HepG2 (cell line): ENCODE measurements around the gene PACSIN1. TPM values are rescaled to one million over a fixed set of nuclear protein-coding genes. Genes with fewer than 3 reads are reported as not detected.

Source experiments
- ARHGAP35 ChIP-seq: sonication (generic); formaldehyde crosslinking; IDR thresholded peaks from 2 replicates; pipeline ENCODE4 v1.9.0; 2022; ENCODE audit warnings: mild to moderate bottlenecking, inconsistent platforms, moderate library complexity, missing genetic modification reagents, borderline replicate concordance
- KLF6 ChIP-seq: IDR thresholded peaks from 2 replicates; pipeline ENCODE4 v1.8.0; 2016; ENCODE audit warnings: missing biosample characterization, missing genetic modification reagents
- MYPOP ChIP-seq: sonication (generic); formaldehyde crosslinking; IDR thresholded peaks from 2 replicates; pipeline ENCODE4 v1.8.1; 2023; ENCODE audit warnings: mild to moderate bottlenecking, moderate library complexity, missing genetic modification reagents
- PHF5A ChIP-seq: IDR thresholded peaks from one replicate; pipeline ENCODE4 v1.6.1; 2018; ENCODE audit warnings: low read depth, missing genetic modification reagents; ENCODE audit not compliant: unreplicated experiment
- PTBP1 ChIP-seq: fragments of 200-400 bp; formaldehyde crosslinking; IDR thresholded peaks from 2 replicates; pipeline ENCODE4 v1.6.1; 2018; ENCODE audit warnings: low read length, low read depth; ENCODE audit not compliant: poor library complexity, severe bottlenecking
- RBFOX2 ChIP-seq: fragments of 200-400 bp; formaldehyde crosslinking; IDR thresholded peaks from 2 replicates; pipeline ENCODE4 v1.6.1; 2017; ENCODE audit warnings: low read depth, mild to moderate bottlenecking, low read length
- RBM22 ChIP-seq: fragments of 200-400 bp; formaldehyde crosslinking; optimal IDR thresholded peaks from 2 replicates; pipeline ENCODE3; 2017; ENCODE audit warnings: mild to moderate bottlenecking, low read length, moderate library complexity
- TBL1XR1 ChIP-seq: fragments of 150-350 bp; IDR thresholded peaks from 2 replicates; pipeline ENCODE4 v1.6.1; 2014; ENCODE audit warnings: borderline replicate concordance, low read length; ENCODE audit not compliant: partially characterized antibody
- ZNF143 ChIP-seq: sonication (generic); formaldehyde crosslinking; IDR thresholded peaks from 2 replicates; pipeline ENCODE4 v1.4.0; 2020; ENCODE audit warnings: missing genetic modification reagents
- ZNF235 ChIP-seq: sonication (generic); formaldehyde crosslinking; IDR thresholded peaks from 2 replicates; pipeline ENCODE4 v1.8.1; 2023; ENCODE audit warnings: mild to moderate bottlenecking, missing genetic modification reagents, borderline replicate concordance
- ZNF484 ChIP-seq: sonication (generic); formaldehyde crosslinking; IDR thresholded peaks from 2 replicates; pipeline ENCODE4 v1.5.1; 2020; ENCODE audit warnings: mild to moderate bottlenecking, low read depth, missing genetic modification reagents, borderline replicate concordance
- ZNF556 ChIP-seq: sonication (generic); formaldehyde crosslinking; IDR thresholded peaks from 2 replicates; pipeline ENCODE4 v1.4.0; 2020; ENCODE audit warnings: mild to moderate bottlenecking, missing genetic modification reagents, borderline replicate concordance
- ZNF605 ChIP-seq: sonication (generic); formaldehyde crosslinking; IDR thresholded peaks from 2 replicates; pipeline ENCODE4 v1.8.0; 2022; ENCODE audit warnings: mild to moderate bottlenecking, missing genetic modification reagents
- ZNF644 ChIP-seq: IDR thresholded peaks from 2 replicates; pipeline ENCODE4 v1.6.1; 2016; ENCODE audit warnings: low read depth
- ZNF660 ChIP-seq: sonication (generic); formaldehyde crosslinking; IDR thresholded peaks from 2 replicates; pipeline ENCODE4 v1.5.1; 2020; ENCODE audit warnings: mild to moderate bottlenecking, low read depth, missing genetic modification reagents, borderline replicate concordance
- ZNF747 ChIP-seq: sonication (generic); formaldehyde crosslinking; IDR thresholded peaks from 2 replicates; pipeline ENCODE4 v1.8.1; 2023; ENCODE audit warnings: missing genetic modification reagents, mild to moderate bottlenecking, borderline replicate concordance
- ZNF816 ChIP-seq: sonication (generic); formaldehyde crosslinking; IDR thresholded peaks from 2 replicates; pipeline ENCODE4 v1.8.0; 2022; ENCODE audit warnings: missing genetic modification reagents, mild to moderate bottlenecking, borderline replicate concordance
- ZSCAN31 ChIP-seq: sonication (generic); formaldehyde crosslinking; IDR thresholded peaks from 2 replicates; pipeline ENCODE4 v1.5.0; 2020; ENCODE audit warnings: low read depth, mild to moderate bottlenecking, missing genetic modification reagents
- polyA plus RNA-seq, 8 experiments: library from polyadenylated mRNA; depleted of rRNA in 3 of 8; stranded (reverse) in 7 of 8; unstranded in 1 of 8; fragments of >200 nt; fragmentation: Illumina TruSeq in 4 of 8; extraction: Trizol in 4 of 8; gene quantifications; 2 replicates each; pipeline versions ENCODE4 v1.2.1 to v1.2.3, GENCODE V29; 2011 to 2016; ENCODE audit warnings: low read depth in 4 of 8, missing spikeins in 1 of 8, mixed read lengths in 1 of 8; ENCODE audit not compliant: insufficient read depth in 1 of 8
- total RNA-seq, 5 experiments: library from RNA; depleted of rRNA; stranded (reverse); fragments of >200 nt; fragmentation: Illumina TruSeq; extraction: Trizol; gene quantifications; 2 replicates each; pipeline ENCODE4 v1.2.3, GENCODE V29; 2016; ENCODE audit warnings: low read depth in 1 of 5
- TF ChIP-seq, protein P1 (sequence below): sonication (generic); formaldehyde crosslinking; conservative IDR thresholded peaks from 2 replicates; pipeline ENCODE4 v1.4.0; 2020; ENCODE audit warnings: missing genetic modification reagents
- TF ChIP-seq, protein P2 (sequence below): sonication (generic); formaldehyde crosslinking; IDR thresholded peaks from 2 replicates; pipeline ENCODE4 v1.8.0; 2022; ENCODE audit warnings: missing genetic modification reagents, mild to moderate bottlenecking, inconsistent platforms, borderline replicate concordance
- TF ChIP-seq, protein P3 (sequence below): sonication (generic); formaldehyde crosslinking; IDR thresholded peaks from 2 replicates; pipeline ENCODE4 v1.5.1; 2020; ENCODE audit warnings: mild to moderate bottlenecking, missing genetic modification reagents

Gene PACSIN1
- total and polyA plus RNA-seq, 2 of the 13 experiments (the other 11 are each of a cell fraction or from before 2014, with no cell fraction given), result not detected

DNA sequence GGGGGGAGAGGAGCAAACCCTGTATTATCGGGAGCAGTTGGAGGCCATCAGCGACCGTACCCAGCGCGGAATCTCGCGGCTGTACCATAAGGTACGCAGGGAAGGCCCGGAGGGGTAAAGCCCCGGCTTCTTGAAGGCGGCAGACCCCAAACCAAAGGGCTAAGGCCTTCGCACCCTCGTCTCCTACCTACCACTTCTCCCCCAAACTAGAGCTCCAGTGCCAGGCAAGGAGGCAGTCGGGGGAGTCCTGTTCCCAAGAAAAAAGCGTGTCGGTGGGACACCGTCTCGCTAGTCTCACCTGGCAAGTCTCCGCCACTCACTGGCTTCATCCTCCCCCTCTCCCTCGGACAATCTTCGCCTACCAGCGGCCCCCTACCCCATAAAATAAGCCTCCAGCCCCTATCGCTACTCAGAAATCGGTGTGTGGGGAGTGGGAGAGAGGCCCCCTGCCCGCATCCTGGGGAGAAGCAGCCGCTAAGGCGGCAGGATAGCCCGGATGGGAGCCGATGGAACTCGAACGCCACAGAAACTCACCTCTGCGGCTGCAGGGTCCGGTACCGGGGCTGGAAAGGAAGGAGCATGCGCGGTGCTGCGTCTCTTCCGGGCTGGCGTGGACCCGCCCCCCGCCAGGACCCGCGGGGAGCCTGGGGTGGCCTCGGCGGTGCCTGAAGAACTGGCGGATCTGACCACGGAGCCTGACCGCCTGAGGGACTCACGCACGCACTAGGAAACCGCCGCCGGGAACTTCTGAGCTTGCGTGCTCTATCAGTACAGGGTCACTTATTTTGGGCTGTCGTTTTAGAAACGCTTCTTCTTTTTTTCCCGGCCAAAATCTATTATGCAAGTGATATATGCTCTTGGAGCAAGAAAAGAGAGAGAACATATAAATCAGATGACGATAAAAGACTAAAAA is 40.1 kb upstream of the PACSIN1 start, which contains the start of gene RPS10 (continued):
- TF ChIP-seq, protein P1, sequence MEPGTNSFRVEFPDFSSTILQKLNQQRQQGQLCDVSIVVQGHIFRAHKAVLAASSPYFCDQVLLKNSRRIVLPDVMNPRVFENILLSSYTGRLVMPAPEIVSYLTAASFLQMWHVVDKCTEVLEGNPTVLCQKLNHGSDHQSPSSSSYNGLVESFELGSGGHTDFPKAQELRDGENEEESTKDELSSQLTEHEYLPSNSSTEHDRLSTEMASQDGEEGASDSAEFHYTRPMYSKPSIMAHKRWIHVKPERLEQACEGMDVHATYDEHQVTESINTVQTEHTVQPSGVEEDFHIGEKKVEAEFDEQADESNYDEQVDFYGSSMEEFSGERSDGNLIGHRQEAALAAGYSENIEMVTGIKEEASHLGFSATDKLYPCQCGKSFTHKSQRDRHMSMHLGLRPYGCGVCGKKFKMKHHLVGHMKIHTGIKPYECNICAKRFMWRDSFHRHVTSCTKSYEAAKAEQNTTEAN (CRISPR knock-in tag), result no peak; the same call in 1 of the 2 replicates
- TF ChIP-seq ZNF747 (CRISPR knock-in tag) (peak; percentile 81; the same call in 1 of the 2 replicates), ZNF644 (CRISPR knock-in tag) (no peak), PHF5A (CRISPR knock-in tag) (peak; percentile 77), ZNF484 (CRISPR knock-in tag) (no peak), KLF6 (CRISPR knock-in tag) (peak; percentile 42; the same call in 1 of the 2 replicates), TBL1XR1 (no peak), RBM22 (peak; percentile 75), ZNF556 (CRISPR knock-in tag) (peak; percentile 66; the same call in 1 of the 2 replicates), ZNF816 (CRISPR knock-in tag) (peak; percentile 57; the same call in 1 of the 2 replicates), ZNF660 (CRISPR knock-in tag) (no peak), ZNF235 (CRISPR knock-in tag) (peak; percentile 92), ARHGAP35 (CRISPR knock-in tag) (peak; percentile 64; the same call in 1 of the 2 replicates), MYPOP (CRISPR knock-in tag) (peak; percentile 53; the same call in 1 of the 2 replicates), ZSCAN31 (CRISPR knock-in tag) (peak; percentile 91), ZNF143 (no peak; the same call in 1 of the 2 replicates), RBFOX2 (peak; percentile 97), PTBP1 (peak; percentile 50), ZNF605 (peak; percentile 91)
- TF ChIP-seq, protein P2, sequence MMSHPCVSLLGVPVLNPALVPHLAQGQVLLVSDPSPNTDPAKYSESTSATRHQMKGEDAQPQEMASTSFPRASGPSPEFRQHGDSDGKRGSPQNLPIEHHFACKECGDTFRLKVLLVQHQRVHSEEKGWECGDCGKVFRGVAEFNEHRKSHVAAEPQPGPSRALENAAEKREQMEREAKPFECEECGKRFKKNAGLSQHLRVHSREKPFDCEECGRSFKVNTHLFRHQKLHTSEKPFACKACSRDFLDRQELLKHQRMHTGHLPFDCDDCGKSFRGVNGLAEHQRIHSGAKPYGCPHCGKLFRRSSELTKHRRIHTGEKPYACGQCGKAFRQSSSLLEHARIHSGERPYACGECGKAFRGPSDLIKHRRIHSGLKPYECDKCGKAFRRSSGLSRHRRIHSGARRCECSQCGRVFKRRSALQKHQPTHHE, result 0 out of 2 replicates have a peak, but pooled peaks have one; percentile 73
- TF ChIP-seq, protein P3, sequence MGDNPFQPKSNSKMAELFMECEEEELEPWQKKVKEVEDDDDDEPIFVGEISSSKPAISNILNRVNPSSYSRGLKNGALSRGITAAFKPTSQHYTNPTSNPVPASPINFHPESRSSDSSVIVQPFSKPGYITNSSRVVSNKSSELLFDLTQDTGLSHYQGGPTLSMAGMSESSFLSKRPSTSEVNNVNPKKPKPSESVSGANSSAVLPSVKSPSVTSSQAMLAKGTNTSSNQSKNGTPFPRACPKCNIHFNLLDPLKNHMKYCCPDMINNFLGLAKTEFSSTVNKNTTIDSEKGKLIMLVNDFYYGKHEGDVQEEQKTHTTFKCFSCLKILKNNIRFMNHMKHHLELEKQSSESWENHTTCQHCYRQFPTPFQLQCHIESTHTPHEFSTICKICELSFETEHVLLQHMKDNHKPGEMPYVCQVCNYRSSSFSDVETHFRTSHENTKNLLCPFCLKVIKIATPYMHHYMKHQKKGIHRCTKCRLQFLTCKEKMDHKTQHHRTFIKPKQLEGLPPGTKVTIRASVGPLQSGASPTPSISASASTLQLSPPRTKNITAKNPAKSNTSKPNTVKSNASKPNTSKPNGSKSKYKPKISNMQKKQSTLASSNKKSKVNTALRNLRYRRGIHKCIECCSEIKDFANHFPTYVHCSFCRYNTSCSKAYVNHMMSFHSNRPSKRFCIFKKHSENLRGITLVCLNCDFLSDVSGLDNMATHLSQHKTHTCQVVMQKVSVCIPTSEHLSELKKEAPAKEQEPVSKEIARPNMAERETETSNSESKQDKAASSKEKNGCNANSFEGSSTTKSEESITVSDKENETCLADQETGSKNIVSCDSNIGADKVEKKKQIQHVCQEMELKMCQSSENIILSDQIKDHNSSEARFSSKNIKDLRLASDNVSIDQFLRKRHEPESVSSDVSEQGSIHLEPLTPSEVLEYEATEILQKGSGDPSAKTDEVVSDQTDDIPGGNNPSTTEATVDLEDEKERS (CRISPR knock-in tag), result peak; percentile 83
